Thymus (tissue), 11 donors: ENCODE data around the gene CRYZ. TPM values are rescaled to one million over a fixed set of nuclear protein-coding genes. Genes with fewer than 3 reads are reported as not detected.
A peak's percentile ranks its signal among the peaks of the same experiment; 100 is the strongest.

Experiments used
- DNase-seq, 9 donors: peaks; one replicate each; pipeline ENCODE4 v3.0.0-alpha.2; 2013; ENCODE audit warnings: low spot score in 9 of 9, low read depth in 6 of 9, missing footprints in 1 of 9
- H3K27ac ChIP-seq, 2 donors: one replicate each; pipeline ENCODE4 v1.5.1; 2013; ENCODE audit warnings: control low read depth in 1 of 2, low read depth in 1 of 2, low read length in 1 of 2, mild to moderate bottlenecking in 1 of 2, moderate library complexity in 1 of 2
- H3K27me3 ChIP-seq, 2 donors: one replicate each; pipeline ENCODE4 v1.5.1; 2013; ENCODE audit warnings: low read length in 1 of 2; ENCODE audit not compliant: control insufficient read depth in 2 of 2, insufficient read depth in 1 of 2
- H3K36me3 ChIP-seq, 2 donors: one replicate each; pipeline ENCODE4 v1.5.1; 2013; ENCODE audit warnings: low read length in 1 of 2, mild to moderate bottlenecking in 1 of 2, moderate library complexity in 1 of 2; ENCODE audit not compliant: control insufficient read depth in 2 of 2, insufficient read depth in 2 of 2
- H3K4me1 ChIP-seq, 2 donors: one replicate each; pipeline ENCODE4 v1.5.1; 2013; ENCODE audit warnings: low read length in 2 of 2; ENCODE audit not compliant: control insufficient read depth in 2 of 2, insufficient read depth in 2 of 2
- H3K4me3 ChIP-seq, 2 donors: one replicate each; pipeline ENCODE4 v1.5.1; 2013; ENCODE audit warnings: low read length in 2 of 2, control low read depth in 1 of 2, mild to moderate bottlenecking in 1 of 2
- H3K9me3 ChIP-seq, 2 donors: one replicate each; pipeline ENCODE4 v1.5.1; 2013; ENCODE audit warnings: low read length in 1 of 2, mild to moderate bottlenecking in 1 of 2; ENCODE audit not compliant: control insufficient read depth in 2 of 2, insufficient read depth in 1 of 2
- WGBS: extraction: QIAGEN DNeasy Blood & Tissue Kit; methylation state at CpG from one replicate; pipeline ENCODE4 v1.1.7; 2013; 5-methylcytosine and 5-hydroxymethylcytosine counted together
- polyA plus RNA-seq: library from polyadenylated mRNA; stranded (reverse); fragments of 200-250 nt; gene quantifications from one replicate; pipeline ENCODE4 v1.2.3, GENCODE V29; 2013
- total RNA-seq: library from RNA; stranded (reverse); fragments of 120-200 nt; gene quantifications from one replicate; pipeline ENCODE4 v1.2.4, GENCODE V29; 2013
- donor health status: healthy.

CRYZ gene
- total and polyA plus RNA-seq, 2 donors, result 38.8 to 50.9 TPM

GRCh38 chr1:74716822-74717221, 16.0 kb downstream of the CRYZ start:
- H3K4me3 ChIP-seq, result no peak overlapping the region
- no peaks in the 10 kb centered on the region for H3K27me3 ChIP-seq
- H3K4me1 ChIP-seq, result no peaks in the 10 kb centered on the region
- H3K9me3 ChIP-seq, result no peaks in the 10 kb centered on the region
- peaks cover 0 to 7% of the 10 kb centered on the region in 2 donors for H3K36me3 ChIP-seq
- DNase-seq, result no peak
- no peak overlapping the region for H3K27ac ChIP-seq
- 100% methylated on average over 1 of the region's 1 CpG for WGBS

GRCh38 chr1:74715806-74716205, 17.0 kb downstream of the CRYZ start:
- 90% methylated on average over 6 of the region's 6 CpGs for WGBS
- H3K4me3 ChIP-seq, result no peak overlapping the region
- DNase-seq, result no peak
- no peaks in the 10 kb centered on the region for H3K4me1 ChIP-seq
- H3K36me3 ChIP-seq, result peaks cover 0 to 4% of the 10 kb centered on the region in 2 donors
- no peaks in the 10 kb centered on the region for H3K9me3 ChIP-seq
- H3K27me3 ChIP-seq, result no peaks in the 10 kb centered on the region
- H3K27ac ChIP-seq, result no peak overlapping the region

- 98% methylated on average over 1 of the region's 1 CpG for WGBS
- Histone ChIP-seq H3K27ac (no peak overlapping the region), H3K9me3 (no peaks in the 10 kb centered on the region), H3K4me3 (no peak overlapping the region), H3K27me3 (no peaks in the 10 kb centered on the region), H3K36me3 (peaks cover 0 to 3% of the 10 kb centered on the region in 2 donors), H3K4me1 (no peaks in the 10 kb centered on the region)
- DNase-seq, result no peak
These were observed 17.7 kb downstream of the CRYZ start for GRCh38 chr1:74715236-74715502.

- WGBS, result 93% methylated on average over 1 of the region's 1 CpG
- DNase-seq, result no peak
- H3K36me3 ChIP-seq, result no peaks in the 10 kb centered on the region
- H3K9me3 ChIP-seq, result no peaks in the 10 kb centered on the region
- H3K4me3 ChIP-seq, result no peak overlapping the region
- no peaks in the 10 kb centered on the region for H3K4me1 ChIP-seq
- H3K27me3 ChIP-seq, result no peaks in the 10 kb centered on the region
- no peak overlapping the region for H3K27ac ChIP-seq
These were observed 18.2 kb downstream of the CRYZ start for GRCh38 chr1:74714429-74715235.

GRCh38 chr1:74713849-74714248, 19.0 kb downstream of the CRYZ start:
- Histone ChIP-seq H3K27ac (no peak overlapping the region), H3K4me1 (no peaks in the 10 kb centered on the region), H3K9me3 (no peaks in the 10 kb centered on the region), H3K27me3 (no peaks in the 10 kb centered on the region), H3K36me3 (peaks cover 0 to 3% of the 10 kb centered on the region in 2 donors), H3K4me3 (no peak overlapping the region)
- no peak for DNase-seq
- 95% methylated on average over 3 of the region's 3 CpGs for WGBS

GRCh38 chr1:74712881-74713280, 20.0 kb downstream of the CRYZ start:
- 78% methylated on average over 1 of the region's 1 CpG for WGBS
- no peak for DNase-seq
- Histone ChIP-seq H3K4me3 (no peak overlapping the region), H3K27me3 (no peaks in the 10 kb centered on the region), H3K36me3 (peaks cover 0 to 3% of the 10 kb centered on the region in 2 donors), H3K4me1 (no peaks in the 10 kb centered on the region), H3K27ac (no peak overlapping the region), H3K9me3 (no peaks in the 10 kb centered on the region)

GRCh38 chr1:74703386-74704182, 29.3 kb downstream of the CRYZ start:
- Histone ChIP-seq H3K27me3 (no peaks in the 10 kb centered on the region), H3K27ac (no peak overlapping the region), H3K4me3 (no peak overlapping the region), H3K9me3 (no peaks in the 10 kb centered on the region), H3K4me1 (no peaks in the 10 kb centered on the region), H3K36me3 (peaks cover 0 to 22% of the 10 kb centered on the region in 2 donors)
- peak in 2 of 9 donors; percentile 2 to 37 for DNase-seq
- WGBS, result 87% methylated on average over 6 of the region's 6 CpGs

GRCh38 chr1:74699331-74699730, 33.5 kb downstream of the CRYZ start:
- Histone ChIP-seq H3K27ac (no peak overlapping the region), H3K36me3 (peaks cover 0 to 4% of the 10 kb centered on the region in 2 donors), H3K4me1 (no peaks in the 10 kb centered on the region), H3K4me3 (no peak overlapping the region), H3K27me3 (no peaks in the 10 kb centered on the region), H3K9me3 (no peaks in the 10 kb centered on the region)
- DNase-seq, result no peak

GRCh38 chr1:74697832-74698231, 35.0 kb downstream of the CRYZ start:
- no peak overlapping the region for H3K27ac ChIP-seq
- 84% methylated on average over 2 of the region's 2 CpGs for WGBS
- no peak for DNase-seq

More at GRCh38 chr1:74697832-74698231, 35.0 kb downstream of the CRYZ start:
- Histone ChIP-seq H3K4me1 (no peaks in the 10 kb centered on the region), H3K36me3 (no peaks in the 10 kb centered on the region), H3K9me3 (no peaks in the 10 kb centered on the region), H3K4me3 (no peak overlapping the region), H3K27me3 (no peaks in the 10 kb centered on the region)
